ENCODE measurements around the gene ANKRD62.
A peak's percentile ranks its signal among the peaks of the same experiment; 100 is the strongest.

The ANKRD62 gene

GRCh38 chr18:12085136-12085535 lies 8.5 kb upstream of the ANKRD62 start:
- DNase-seq (no peak), ATAC-seq (no peak)
- Mint-ChIP-seq H3K27me3 (peaks cover 10% of the 10 kb centered on the region), H3K4me1 (no peaks in the 10 kb centered on the region), H3K4me3 (no peak overlapping the region), H3K9me3 (no peaks in the 10 kb centered on the region), H3K27ac (no peak overlapping the region)

DNA sequence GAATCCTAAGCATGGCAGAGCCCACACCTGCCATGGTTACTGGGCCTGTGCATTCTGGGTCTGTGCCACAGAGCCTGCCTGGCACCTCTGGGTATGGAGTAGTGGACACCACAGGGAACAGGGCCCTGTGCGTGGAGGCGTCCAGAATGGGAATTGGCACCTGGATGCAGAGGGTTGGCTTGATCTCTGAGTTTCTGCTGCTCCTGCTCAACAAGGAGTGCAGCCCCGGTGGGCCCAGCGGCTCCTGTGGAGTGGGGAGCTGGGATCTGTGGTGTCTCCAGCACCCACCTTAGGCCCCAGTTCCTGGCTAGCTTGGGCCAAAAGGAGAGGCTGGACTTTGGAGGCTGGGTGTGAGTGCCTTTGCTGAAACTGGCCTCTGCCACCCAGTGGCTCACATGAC lies 7.9 kb upstream of the ANKRD62 start:
- ATAC-seq (no peak), DNase-seq (no peak)
- H3K4me1 Mint-ChIP-seq: no peaks in the 10 kb centered on the region
- no peak overlapping the region for H3K4me3 Mint-ChIP-seq
- no peaks in the 10 kb centered on the region for H3K9me3 Mint-ChIP-seq
- no peak overlapping the region for H3K27ac Mint-ChIP-seq
- peaks cover 10% of the 10 kb centered on the region for H3K27me3 Mint-ChIP-seq

DNA sequence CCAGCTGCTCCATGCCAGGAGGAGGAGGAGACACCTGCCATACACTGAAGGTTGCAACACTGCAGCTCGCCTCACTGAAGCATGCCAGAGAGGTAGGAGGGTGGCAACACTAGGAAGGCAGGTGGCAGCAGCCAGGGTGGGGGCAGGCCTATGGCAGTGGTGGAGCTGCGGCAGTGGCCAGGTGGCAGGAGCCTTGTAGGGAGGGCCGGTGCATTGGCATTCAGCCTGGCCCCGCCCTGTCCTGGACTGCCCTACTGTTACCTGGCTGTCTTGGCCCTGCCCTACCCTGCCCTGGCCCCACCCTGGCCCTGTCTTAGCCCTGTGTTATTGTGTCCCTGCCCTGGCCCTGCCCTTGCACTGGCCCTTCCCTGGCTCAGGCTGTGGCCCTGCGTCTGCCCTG lies 7.4 kb upstream of the ANKRD62 start:
- Mint-ChIP-seq H3K4me3 (no peak overlapping the region), H3K9me3 (no peaks in the 10 kb centered on the region), H3K27me3 (peaks cover 10% of the 10 kb centered on the region), H3K4me1 (no peaks in the 10 kb centered on the region), H3K27ac (peak overlapping the region in 1 of 2 donors; percentile 69)
- DNase-seq (no peak), ATAC-seq (peak; percentile 52)

DNA sequence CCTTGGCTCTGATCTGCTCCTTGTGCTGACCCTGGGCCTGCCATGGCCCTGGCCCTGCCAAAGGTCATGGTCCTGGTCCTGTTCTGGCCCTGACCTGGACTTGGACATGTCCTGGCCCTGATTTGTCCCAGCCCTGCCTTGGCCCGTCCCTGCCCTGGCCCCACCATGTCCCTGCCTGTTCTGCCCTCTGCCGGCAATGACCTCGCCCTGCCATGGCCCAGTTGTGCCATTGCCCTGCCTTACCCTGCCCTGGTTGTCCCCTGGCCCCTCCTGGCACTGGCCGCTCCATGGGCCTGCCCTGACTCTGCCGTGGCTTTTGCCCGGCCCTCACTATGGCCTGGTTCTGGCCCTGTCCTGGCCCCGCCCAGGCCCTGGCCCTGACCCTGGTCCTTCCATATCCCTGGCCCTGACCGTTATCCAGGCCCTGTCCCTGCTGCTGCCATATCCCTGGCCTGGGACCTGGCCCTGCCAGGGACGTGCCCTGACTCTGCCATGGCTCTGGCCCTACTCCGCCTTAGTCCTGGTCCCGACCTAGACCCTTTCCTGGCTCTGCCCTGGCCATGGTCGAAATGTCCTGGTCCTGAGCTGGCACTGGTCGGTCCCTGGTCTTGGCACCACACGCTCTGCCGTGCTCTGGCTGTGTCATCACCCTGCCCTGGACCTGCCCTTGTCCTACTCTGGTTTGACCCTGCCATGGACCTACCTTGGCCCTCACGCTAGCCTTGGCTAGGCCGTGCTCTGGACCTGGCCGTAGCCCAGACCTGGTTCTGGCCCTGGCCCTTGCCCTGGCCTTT lies 6.8 kb upstream of the ANKRD62 start:
- DNase-seq (no peak), ATAC-seq (peak; percentile 34)
- Mint-ChIP-seq H3K9me3 (no peaks in the 10 kb centered on the region), H3K27ac (peak overlapping the region; percentile 69 to 74), H3K4me3 (no peak overlapping the region), H3K4me1 (no peaks in the 10 kb centered on the region), H3K27me3 (peaks cover 10% of the 10 kb centered on the region)

DNA sequence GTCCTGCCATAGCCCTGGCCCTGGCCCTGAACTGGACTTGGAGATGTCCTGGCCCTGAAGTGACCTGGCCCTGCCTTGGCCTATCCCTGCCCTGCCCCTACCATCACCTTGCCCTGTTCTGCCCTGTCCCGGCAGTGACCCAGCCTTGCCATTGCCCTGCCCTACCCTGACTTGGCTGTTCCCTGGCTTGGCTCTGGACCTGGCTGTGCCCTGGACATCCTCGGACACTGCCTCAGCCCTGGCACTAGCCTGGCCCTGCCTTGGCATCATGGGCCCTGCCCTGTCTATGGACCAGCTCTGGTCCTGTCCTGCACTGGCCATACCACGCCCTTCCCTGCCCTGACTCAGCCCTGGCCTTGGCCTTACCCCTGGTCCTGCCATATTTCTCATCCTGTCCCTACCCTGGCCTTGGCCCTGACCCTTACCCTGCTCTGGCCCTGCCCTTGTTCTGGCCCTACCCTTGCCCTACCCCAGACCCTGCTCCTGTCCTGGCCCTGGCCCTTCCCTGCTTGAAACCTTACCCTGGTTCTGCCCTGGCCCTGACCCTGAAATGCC lies 6.1 kb upstream of the ANKRD62 start:
- peak; percentile 4 for ATAC-seq
- no peak overlapping the region for H3K4me3 Mint-ChIP-seq
- H3K27me3 Mint-ChIP-seq: peaks cover 10% of the 10 kb centered on the region
- no peak for DNase-seq
- H3K9me3 Mint-ChIP-seq: no peaks in the 10 kb centered on the region
- H3K4me1 Mint-ChIP-seq: no peaks in the 10 kb centered on the region
- peak overlapping the region in 1 of 2 donors; percentile 84 for H3K27ac Mint-ChIP-seq

DNA sequence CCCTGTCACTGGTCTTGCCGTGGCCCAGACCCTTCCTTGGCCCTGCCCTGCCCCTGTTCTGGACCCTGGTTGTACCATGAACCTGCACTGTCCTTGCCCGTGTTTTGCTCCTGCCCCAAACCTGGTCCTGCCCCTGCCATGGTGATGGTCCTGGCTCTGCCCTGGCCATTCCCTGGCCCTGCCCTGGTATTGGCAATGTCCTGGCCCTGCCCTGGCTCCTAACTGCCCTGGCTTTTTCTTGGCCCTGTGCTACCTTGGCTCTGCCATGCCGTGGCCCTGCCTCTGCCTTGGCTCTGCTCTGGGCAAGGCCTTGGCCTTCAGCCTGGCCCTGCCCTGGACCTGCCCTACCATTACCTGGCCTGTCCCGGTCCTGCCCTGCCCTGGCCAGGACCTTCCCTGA lies 5.5 kb upstream of the ANKRD62 start:
- H3K27ac Mint-ChIP-seq: peak overlapping the region in 1 of 2 donors; percentile 84
- no peaks in the 10 kb centered on the region for H3K4me1 Mint-ChIP-seq
- peak; percentile 5 for ATAC-seq

GRCh38 chr18:12088731-12089375 lies 4.8 kb upstream of the ANKRD62 start:
- DNase-seq: no peak
- peak; percentile 6 for ATAC-seq
- peaks cover 10% of the 10 kb centered on the region for H3K27me3 Mint-ChIP-seq
- H3K9me3 Mint-ChIP-seq: peaks cover 0 to 3% of the 10 kb centered on the region in 2 donors
- H3K4me3 Mint-ChIP-seq: no peak overlapping the region
- H3K27ac Mint-ChIP-seq: no peak overlapping the region
- no peaks in the 10 kb centered on the region for H3K4me1 Mint-ChIP-seq

More for the DNA sequence above, 5.5 kb upstream of the ANKRD62 start:
- H3K9me3 Mint-ChIP-seq: no peaks in the 10 kb centered on the region
- peaks cover 10% of the 10 kb centered on the region for H3K27me3 Mint-ChIP-seq
- no peak for DNase-seq
- H3K4me3 Mint-ChIP-seq: no peak overlapping the region

GRCh38 chr18:12091538-12092141 lies 2.0 kb upstream of the ANKRD62 start:
- Mint-ChIP-seq H3K27ac (no peak overlapping the region), H3K4me1 (no peaks in the 10 kb centered on the region), H3K9me3 (peaks cover 0 to 6% of the 10 kb centered on the region in 2 donors), H3K4me3 (no peak overlapping the region), H3K27me3 (peaks cover 10% of the 10 kb centered on the region)
- ATAC-seq: no peak
- no peak for DNase-seq

- Mint-ChIP-seq H3K4me3 (no peak overlapping the region), H3K9me3 (peaks cover 0 to 6% of the 10 kb centered on the region in 2 donors), H3K27me3 (peaks cover 6% of the 10 kb centered on the region), H3K27ac (no peak overlapping the region), H3K4me1 (no peaks in the 10 kb centered on the region)
- peak; percentile 41 for ATAC-seq
- no peak for DNase-seq
Measured at GRCh38 chr18:12092398-12093229, 1.0 kb upstream of the ANKRD62 start.

DNA sequence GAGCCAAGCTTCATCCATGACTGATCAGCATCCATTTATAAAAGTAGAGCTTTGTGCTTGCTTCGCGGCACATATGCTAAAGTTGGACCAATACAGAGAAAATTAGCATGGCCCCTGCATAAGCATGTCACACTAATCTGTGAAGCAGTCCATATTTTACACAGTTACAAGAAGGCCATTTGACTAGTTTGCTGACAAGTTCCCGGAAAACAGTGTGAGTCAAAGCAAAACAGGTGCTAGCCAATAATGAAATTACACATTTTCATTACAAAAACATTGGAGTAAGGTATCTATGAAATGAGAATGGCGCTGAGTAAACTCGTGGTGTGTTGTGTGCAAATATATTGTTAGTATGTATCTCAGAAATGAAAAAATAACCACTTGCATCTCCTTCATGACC lies 4.7 kb downstream of the ANKRD62 start:
- Mint-ChIP-seq H3K9me3 (peaks cover 0 to 6% of the 10 kb centered on the region in 2 donors), H3K27ac (no peak overlapping the region), H3K27me3 (peaks cover 29% of the 10 kb centered on the region), H3K4me3 (no peak overlapping the region), H3K4me1 (no peaks in the 10 kb centered on the region)
- ATAC-seq (peak; percentile 48), DNase-seq (no peak)

DNA sequence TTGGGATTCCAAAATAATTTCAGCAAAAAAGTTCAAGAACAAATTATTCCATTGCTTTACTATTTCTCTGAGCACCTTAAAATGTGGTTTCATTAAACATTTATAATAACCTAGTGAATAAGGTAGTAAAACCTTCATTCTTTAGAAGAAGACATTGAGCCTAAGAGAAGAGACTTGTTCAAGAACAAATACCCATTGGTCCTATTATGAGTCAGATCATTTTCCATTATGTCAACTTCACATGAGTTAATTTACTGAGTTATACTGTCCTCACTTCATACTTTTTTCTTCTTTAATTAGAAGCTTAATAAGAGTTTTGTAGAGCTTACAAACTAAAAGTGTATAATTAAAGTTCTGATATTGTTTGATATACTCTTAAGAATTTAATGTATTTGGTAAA lies 5.5 kb downstream of the ANKRD62 start:
- H3K4me1 Mint-ChIP-seq: no peaks in the 10 kb centered on the region
- no peak for ATAC-seq
- H3K27ac Mint-ChIP-seq: no peak overlapping the region
- DNase-seq: no peak
- peaks cover 29% of the 10 kb centered on the region for H3K27me3 Mint-ChIP-seq
- no peak overlapping the region for H3K4me3 Mint-ChIP-seq
- peaks cover 0 to under 1% of the 10 kb centered on the region in 2 donors for H3K9me3 Mint-ChIP-seq

DNA sequence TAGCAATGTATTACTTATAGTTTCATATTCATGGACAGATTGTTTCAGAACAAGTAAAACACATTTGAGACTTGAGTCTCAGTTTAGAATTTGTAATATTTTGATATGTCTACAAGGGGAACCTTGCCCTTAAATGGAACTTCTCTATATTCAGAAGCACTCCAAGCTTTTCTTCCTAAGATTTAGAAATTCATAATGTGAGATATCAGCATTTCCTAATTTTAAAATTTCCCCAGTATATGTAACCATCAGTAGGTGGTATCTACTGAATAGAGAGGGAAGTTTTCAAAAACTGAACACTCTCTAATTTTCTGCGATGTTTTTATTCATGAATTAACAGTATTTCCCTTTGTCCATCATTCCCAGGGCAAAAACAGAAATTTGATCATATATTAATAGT lies 7.6 kb downstream of the ANKRD62 start:
- no peak overlapping the region for H3K4me3 Mint-ChIP-seq
- no peaks in the 10 kb centered on the region for H3K9me3 Mint-ChIP-seq
- H3K27ac Mint-ChIP-seq: no peak overlapping the region
- peaks cover 29% of the 10 kb centered on the region for H3K27me3 Mint-ChIP-seq
- no peaks in the 10 kb centered on the region for H3K4me1 Mint-ChIP-seq
- DNase-seq (no peak), ATAC-seq (no peak)

GRCh38 chr18:12102136-12102842 lies 8.6 kb downstream of the ANKRD62 start:
- no peak overlapping the region for H3K4me3 Mint-ChIP-seq
- H3K27me3 Mint-ChIP-seq: peaks cover 29% of the 10 kb centered on the region
- DNase-seq (no peak), ATAC-seq (no peak)
- no peaks in the 10 kb centered on the region for H3K9me3 Mint-ChIP-seq
- no peaks in the 10 kb centered on the region for H3K4me1 Mint-ChIP-seq
- no peak overlapping the region for H3K27ac Mint-ChIP-seq

DNA sequence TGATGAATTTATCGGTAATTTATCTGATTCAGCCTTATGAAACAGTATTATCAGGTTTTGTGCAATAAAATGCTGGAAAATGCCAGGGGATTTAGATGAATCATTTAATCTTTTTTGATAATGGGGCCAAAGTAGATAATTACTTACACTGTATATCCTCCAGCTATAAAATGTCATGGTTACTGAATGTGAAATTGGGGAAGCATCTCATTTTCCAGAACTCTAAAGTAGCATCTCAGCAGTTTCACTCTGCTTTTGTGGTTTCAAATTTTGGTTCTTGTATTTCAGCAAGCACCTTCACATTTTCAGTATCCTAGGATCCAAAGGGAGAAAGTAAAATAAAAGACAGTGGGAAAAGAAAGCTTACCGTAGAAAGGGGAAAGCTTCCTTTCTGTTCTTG lies 12.8 kb downstream of the ANKRD62 start:
- no peak for ATAC-seq
- no peak overlapping the region for H3K27ac Mint-ChIP-seq
- H3K9me3 Mint-ChIP-seq: peaks cover 0 to 1% of the 10 kb centered on the region in 2 donors
- peaks cover 33% of the 10 kb centered on the region for H3K27me3 Mint-ChIP-seq
- H3K4me3 Mint-ChIP-seq: no peak overlapping the region
- H3K4me1 Mint-ChIP-seq: no peaks in the 10 kb centered on the region
- no peak for DNase-seq

DNA sequence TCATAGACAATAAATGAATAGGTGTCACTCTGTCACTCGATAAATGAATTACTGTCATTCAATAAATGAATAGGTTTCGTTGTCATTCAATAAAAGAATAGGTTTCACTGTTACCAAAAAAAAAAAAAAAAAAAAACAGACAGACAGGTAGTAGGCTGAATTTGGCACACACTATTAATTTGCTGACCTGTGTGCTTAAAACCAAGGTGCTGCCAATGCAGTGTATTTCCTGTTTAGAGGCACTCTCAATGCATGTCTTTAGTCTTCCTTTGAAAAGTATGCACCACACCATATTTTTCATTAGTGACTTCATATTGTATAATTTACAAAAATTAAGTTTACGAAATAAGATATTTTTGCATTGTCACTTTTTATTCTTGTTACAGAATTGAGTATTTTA lies 16.2 kb downstream of the ANKRD62 start:
- Mint-ChIP-seq H3K27ac (no peak overlapping the region), H3K9me3 (peaks cover 0 to 4% of the 10 kb centered on the region in 2 donors), H3K4me1 (no peaks in the 10 kb centered on the region)

More for the DNA sequence above, 16.2 kb downstream of the ANKRD62 start:
- Mint-ChIP-seq H3K4me3 (no peak overlapping the region), H3K27me3 (peaks cover 22% of the 10 kb centered on the region)
- no peak for DNase-seq
- no peak for ATAC-seq

Data from stimulated activated naive CD8-positive, alpha-beta T cell treated with anti-CD3 and anti-CD28 coated beads, Interleukin-15, amount 100 ng/mL, for 72 hours (primary cell).